GM18526 (cell line): Measurements from ENCODE around the gene CHD6.

ENCODE experiments used
- POLR2A ChIP-seq: IDR thresholded peaks from 3 replicates; pipeline ENCODE4 v1.6.1; 2011; ENCODE audit not compliant: insufficient read length; ENCODE audit errors: extremely low read depth

The CHD6 gene

GRCh38 chr20:41480054-41480770 lies 138.0 kb downstream of the CHD6 start:
- no peak for TF ChIP-seq POLR2A

- TF ChIP-seq POLR2A, result no peak
Measured at GRCh38 chr20:41479113-41479512, 139.1 kb downstream of the CHD6 start.

GRCh38 chr20:41478026-41478425 lies 140.2 kb downstream of the CHD6 start:
- TF ChIP-seq POLR2A, result no peak

GRCh38 chr20:41476446-41476845 lies 141.7 kb downstream of the CHD6 start:
- TF ChIP-seq POLR2A, result no peak

- no peak for TF ChIP-seq POLR2A
Measured at GRCh38 chr20:41476013-41476441, 142.2 kb downstream of the CHD6 start.

- TF ChIP-seq POLR2A, result no peak
Measured at GRCh38 chr20:41475503-41475902, 142.7 kb downstream of the CHD6 start.

- no peak for TF ChIP-seq POLR2A
Measured at GRCh38 chr20:41470362-41471095, 147.6 kb downstream of the CHD6 start.

- no peak for TF ChIP-seq POLR2A
Measured at GRCh38 chr20:41469868-41470267, 148.3 kb downstream of the CHD6 start.

GRCh38 chr20:41468994-41469600 lies 149.1 kb downstream of the CHD6 start:
- TF ChIP-seq POLR2A, result no peak

GRCh38 chr20:41467690-41468089 lies 150.5 kb downstream of the CHD6 start:
- TF ChIP-seq POLR2A, result no peak

GRCh38 chr20:41467220-41467619 lies 151.0 kb downstream of the CHD6 start:
- TF ChIP-seq POLR2A, result no peak

GRCh38 chr20:41463567-41463966 lies 154.6 kb downstream of the CHD6 start:
- TF ChIP-seq POLR2A, result no peak

- TF ChIP-seq POLR2A, result no peak
Measured at GRCh38 chr20:41462372-41463161, 155.6 kb downstream of the CHD6 start.

GRCh38 chr20:41458761-41459160 lies 159.4 kb downstream of the CHD6 start:
- no peak for TF ChIP-seq POLR2A

GRCh38 chr20:41457173-41457857 lies 160.9 kb downstream of the CHD6 start:
- TF ChIP-seq POLR2A, result no peak

GRCh38 chr20:41456351-41456750 lies 161.8 kb downstream of the CHD6 start:
- TF ChIP-seq POLR2A, result no peak
